Measurements from ENCODE around the gene UNC13D. TPM values are rescaled to one million over a fixed set of nuclear protein-coding genes. Genes with fewer than 3 reads are reported as not detected.

Gene UNC13D
- total and polyA plus RNA-seq, 9 of the 15 experiments (the other 6 are each of a cell fraction or from before 2014, with no cell fraction given), result 0.86 to 244 (median 69.2) TPM

- Histone ChIP-seq H3K36me3 (ENCODE audit: control insufficient read depth, insufficient read depth, low read length) (no peaks in the 10 kb centered on the region), H3K79me2 (ENCODE audit: control insufficient read depth, insufficient read depth, low read length) (no peaks in the 10 kb centered on the region), H3K9me1 (ENCODE audit: control insufficient read depth, insufficient read depth, low read length) (no peaks in the 10 kb centered on the region), H3K4me3 (no peak overlapping the region), H3K4me2 (ENCODE audit: insufficient read depth, low read length) (no peak overlapping the region), H3K27ac (ENCODE audit: extremely low read depth, low read depth, low read length) (no peak overlapping the region), H3K9me3 (replicated peaks; ENCODE audit: control insufficient read depth, insufficient read depth, low read depth, low read length) (no peaks in the 10 kb centered on the region), H4K20me1 (replicated peaks; ENCODE audit: control insufficient read depth, insufficient read depth, low read length) (no peaks in the 10 kb centered on the region), H3K4me1 (replicated peaks in 1 of 2; ENCODE audit: control insufficient read depth in 2 of 2, insufficient read depth in 2 of 2, low read length in 2 of 2) (peaks cover 8 to 70% of the 10 kb centered on the region in 2 experiments), H3K9ac (ENCODE audit: insufficient read depth in 1 of 2, low read depth in 2 of 2, low read length in 2 of 2) (peak overlapping the region in 1 of 2 experiments; percentile 61; a peak in 2 of 4 replicates), H2AFZ (ENCODE audit: low read depth, low read length) (no peak overlapping the region), H3K27me3 (ENCODE audit: control insufficient read depth in 2 of 2, insufficient read depth in 2 of 2, low read length in 2 of 2) (no peaks in the 10 kb centered on the region)
- DNase-seq (ENCODE audit: extremely low read depth in 1 of 4, low spot score in 3 of 4), result no peak
- in situ Hi-C loops (cut with MboI) (no loop called here), intact Hi-C loops (cut with micrococcal nuclease) (no loop called here)
- WGBS (ENCODE audit: insufficient coverage, low coverage, missing lambda C conversion rate), result 71% methylated on average over 15 of the region's 18 CpGs
- FAIRE-seq, result no peak
- BruUV-seq (replicated peaks), result no TSS peak
- TF ChIP-seq SPI1 (IDR thresholded peaks at IDR 0.05; ENCODE audit: borderline replicate concordance, low read depth, low read length) (0 out of 2 replicates have a peak, but pooled peaks have one; percentile 6), RNF2 (IDR thresholded peaks at IDR 0.05) (no peak), RBFOX2 (IDR thresholded peaks at IDR 0.05; ENCODE audit: low read depth, low read length) (0 out of 2 replicates have a peak, but pooled peaks have one; percentile 17)
- ChIA-PET POLR2A (interaction anchor here (0.6 to 15.8 kb wide), 7 partner anchors 13 to 100 kb away, joined by 3 to 169 read pairs (median 4); partner anchors contain the start of genes TRIM65 and UNC13D), CTCF (ENCODE audit: low intra/inter-chr PET ratio) (no interaction called here)
- ATAC-seq, result no peak
Measured at GRCh38 chr17:75875182-75875939, 31.2 kb upstream of the UNC13D start.
